ENCODE results near the gene CHODL.
A peak's percentile ranks its signal among the peaks of the same experiment; 100 is the strongest.

Gene CHODL, protein sequence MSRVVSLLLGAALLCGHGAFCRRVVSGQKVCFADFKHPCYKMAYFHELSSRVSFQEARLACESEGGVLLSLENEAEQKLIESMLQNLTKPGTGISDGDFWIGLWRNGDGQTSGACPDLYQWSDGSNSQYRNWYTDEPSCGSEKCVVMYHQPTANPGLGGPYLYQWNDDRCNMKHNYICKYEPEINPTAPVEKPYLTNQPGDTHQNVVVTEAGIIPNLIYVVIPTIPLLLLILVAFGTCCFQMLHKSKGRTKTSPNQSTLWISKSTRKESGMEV

GRCh38 chr21:18244671-18245463 lies at the start of gene CHODL:
CHODL (plus strand) TSS chr21:18244833; CDS start chr21:18245224, 391 bp downstream.
- H3K4me3 ChIP-seq = peak within 1 kb of the TSS; percentile 72
- TF ChIP-seq CTCF (IDR thresholded peaks at IDR 0.05) = no peak
- DNase-seq (ENCODE audit: low spot score) = no peak

DNA sequence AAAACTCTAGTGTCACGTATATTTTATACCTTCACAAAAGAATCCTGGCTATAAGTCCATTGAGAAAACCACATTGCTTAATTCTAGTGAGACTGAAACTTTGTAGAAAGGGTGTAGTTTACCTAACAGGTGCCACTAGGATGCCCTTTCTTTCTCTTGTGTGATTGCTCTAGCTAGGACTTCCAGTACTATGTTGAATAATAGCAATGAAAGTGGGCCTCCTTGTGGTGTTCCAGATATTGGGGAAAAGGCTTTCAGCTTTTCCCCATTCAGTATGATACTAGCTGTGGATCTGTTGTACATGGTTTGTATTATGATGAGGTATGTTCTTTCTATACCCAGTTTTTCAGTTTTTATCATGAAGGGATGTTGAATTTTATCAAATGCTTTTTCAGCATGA lies 39.7 kb upstream of the CHODL start:
- H3K4me3 ChIP-seq = no peak overlapping the region
- no peak for DNase-seq (ENCODE audit: low spot score)
- TF ChIP-seq CTCF (IDR thresholded peaks at IDR 0.05) = no peak
- no peak overlapping the region for H3K27ac ChIP-seq

More at GRCh38 chr21:18244671-18245463, at the start of gene CHODL:
- H3K27ac ChIP-seq = no peak within 1 kb of the TSS

- H3K27ac ChIP-seq = no peak overlapping the region
- H3K4me3 ChIP-seq = no peak overlapping the region
- no peak for DNase-seq (ENCODE audit: low spot score)
- TF ChIP-seq CTCF (IDR thresholded peaks at IDR 0.05) = no peak
These were observed 26.3 kb upstream of the CHODL start for GRCh38 chr21:18218331-18218730.

DNA sequence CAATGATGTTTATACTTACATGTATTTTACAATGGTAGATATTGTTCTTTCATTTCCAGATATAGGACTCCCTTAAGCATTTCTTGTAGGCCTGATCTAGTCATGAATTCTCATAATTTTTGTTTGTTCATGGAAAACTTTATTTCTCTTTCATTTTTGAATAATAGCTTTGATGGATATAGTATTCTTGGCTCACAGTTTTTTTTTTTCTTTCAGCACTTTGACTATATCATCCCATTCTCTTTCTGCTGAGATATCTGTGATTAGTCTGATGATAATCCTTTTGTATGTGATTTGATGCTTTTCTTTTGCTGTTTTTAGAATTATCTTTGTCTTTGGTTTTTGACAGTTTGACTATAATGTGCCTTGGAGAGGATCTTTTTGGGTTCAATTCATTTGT lies 24.1 kb upstream of the CHODL start:
- no peak for DNase-seq (ENCODE audit: low spot score)
- Histone ChIP-seq H3K27ac (no peak overlapping the region), H3K4me3 (no peak overlapping the region)
- no peak for TF ChIP-seq CTCF (IDR thresholded peaks at IDR 0.05)

DNA sequence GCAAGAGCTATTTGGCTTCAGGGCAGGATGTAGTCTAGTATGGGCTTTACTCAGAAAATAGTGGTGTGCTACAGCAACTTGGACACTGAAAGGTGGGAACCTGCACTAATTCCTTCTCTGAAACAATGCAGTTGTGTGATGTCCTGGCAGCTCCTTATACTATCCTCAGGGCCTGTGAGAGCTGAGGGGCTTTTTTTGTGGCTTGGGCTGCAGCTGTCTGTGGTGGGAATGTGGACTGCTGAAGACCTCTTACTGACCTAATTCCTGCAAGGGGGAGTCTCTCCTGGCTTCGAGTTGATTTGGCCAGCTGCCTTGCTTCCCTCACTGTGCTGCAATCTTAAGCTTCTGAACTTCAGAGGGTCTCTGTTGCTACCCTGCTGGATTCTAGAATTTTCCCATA lies 22.3 kb upstream of the CHODL start:
- no peak overlapping the region for H3K27ac ChIP-seq
- no peak for DNase-seq (ENCODE audit: low spot score)
- TF ChIP-seq CTCF (IDR thresholded peaks at IDR 0.05) = no peak
- no peak overlapping the region for H3K4me3 ChIP-seq

GRCh38 chr21:18228060-18228739 lies 16.4 kb upstream of the CHODL start:
- Histone ChIP-seq H3K4me3 (no peak overlapping the region), H3K27ac (no peak overlapping the region)
- no peak for TF ChIP-seq CTCF (IDR thresholded peaks at IDR 0.05)
- no peak for DNase-seq (ENCODE audit: low spot score)
